ENCODE results near the gene VIT.

The VIT gene, protein sequence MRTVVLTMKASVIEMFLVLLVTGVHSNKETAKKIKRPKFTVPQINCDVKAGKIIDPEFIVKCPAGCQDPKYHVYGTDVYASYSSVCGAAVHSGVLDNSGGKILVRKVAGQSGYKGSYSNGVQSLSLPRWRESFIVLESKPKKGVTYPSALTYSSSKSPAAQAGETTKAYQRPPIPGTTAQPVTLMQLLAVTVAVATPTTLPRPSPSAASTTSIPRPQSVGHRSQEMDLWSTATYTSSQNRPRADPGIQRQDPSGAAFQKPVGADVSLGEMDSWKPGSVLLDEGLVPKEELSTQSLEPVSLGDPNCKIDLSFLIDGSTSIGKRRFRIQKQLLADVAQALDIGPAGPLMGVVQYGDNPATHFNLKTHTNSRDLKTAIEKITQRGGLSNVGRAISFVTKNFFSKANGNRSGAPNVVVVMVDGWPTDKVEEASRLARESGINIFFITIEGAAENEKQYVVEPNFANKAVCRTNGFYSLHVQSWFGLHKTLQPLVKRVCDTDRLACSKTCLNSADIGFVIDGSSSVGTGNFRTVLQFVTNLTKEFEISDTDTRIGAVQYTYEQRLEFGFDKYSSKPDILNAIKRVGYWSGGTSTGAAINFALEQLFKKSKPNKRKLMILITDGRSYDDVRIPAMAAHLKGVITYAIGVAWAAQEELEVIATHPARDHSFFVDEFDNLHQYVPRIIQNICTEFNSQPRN
- 0 to 0.04 reads per million in 2 donors for total RNA-seq

- DNase-seq: no peak
Measured at GRCh38 chr2:36696533-36696932, at the start of gene VIT. Gene VIT (plus strand): TSS chr2:36696707. CDS start chr2:36716371, 19,664 bp downstream.

DNA sequence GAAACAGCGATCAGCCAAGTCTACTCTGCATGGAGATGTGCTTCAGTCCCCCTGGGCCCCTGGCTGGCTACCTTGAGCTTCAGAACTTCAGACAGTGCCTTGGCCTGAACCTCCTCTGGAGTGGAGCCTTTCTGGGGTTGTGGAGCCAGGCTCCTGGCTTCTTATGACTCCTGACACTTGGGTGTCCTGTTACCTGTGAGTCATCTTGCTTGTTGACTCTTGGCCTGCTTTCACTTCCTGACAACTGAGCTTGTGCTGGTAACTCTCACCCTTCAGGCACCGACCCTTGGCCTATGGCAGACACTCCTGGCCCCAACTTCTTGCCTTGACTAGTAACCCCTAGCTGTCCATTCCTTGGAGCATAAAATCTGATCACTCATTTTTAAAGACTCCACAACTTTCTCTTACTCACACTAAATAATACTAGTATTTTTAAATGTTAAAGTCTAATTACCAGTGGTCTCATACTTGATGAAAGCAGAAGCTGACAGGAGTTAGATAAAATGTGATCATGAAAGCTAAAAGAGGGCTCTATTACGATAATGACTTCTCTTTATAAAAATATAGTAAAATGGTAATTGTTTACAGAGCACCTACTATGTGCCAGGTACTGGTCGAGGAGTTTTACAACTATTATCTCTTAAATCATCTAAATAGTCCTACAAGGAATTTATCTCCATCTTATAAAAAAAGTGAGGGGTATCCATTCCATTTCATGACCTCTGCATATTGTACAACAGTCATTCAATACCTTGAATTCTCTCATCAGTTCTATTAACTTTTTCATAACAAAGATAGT lies 46.3 kb upstream of the VIT start:
- DNase-seq: no peak

DNA sequence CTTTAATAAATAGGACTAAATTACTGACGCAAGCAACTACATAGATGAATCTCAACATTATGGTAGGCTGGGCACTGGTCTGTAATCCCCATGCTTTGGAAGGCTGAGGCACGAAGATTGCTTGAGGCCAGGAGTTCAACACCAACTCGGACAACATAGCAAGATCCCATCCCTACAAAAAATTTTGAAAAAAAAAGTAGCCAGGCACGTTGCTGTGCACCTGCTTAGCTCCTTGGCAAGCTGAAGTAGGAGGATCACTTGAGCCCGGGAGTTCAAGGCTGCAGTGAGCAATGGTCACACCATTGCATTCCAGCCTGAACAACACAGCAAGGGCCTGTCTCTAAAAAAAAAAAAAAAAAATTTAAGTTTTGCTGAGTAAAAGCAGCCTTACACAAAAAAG lies 43.4 kb upstream of the VIT start:
- no peak for DNase-seq

DNA sequence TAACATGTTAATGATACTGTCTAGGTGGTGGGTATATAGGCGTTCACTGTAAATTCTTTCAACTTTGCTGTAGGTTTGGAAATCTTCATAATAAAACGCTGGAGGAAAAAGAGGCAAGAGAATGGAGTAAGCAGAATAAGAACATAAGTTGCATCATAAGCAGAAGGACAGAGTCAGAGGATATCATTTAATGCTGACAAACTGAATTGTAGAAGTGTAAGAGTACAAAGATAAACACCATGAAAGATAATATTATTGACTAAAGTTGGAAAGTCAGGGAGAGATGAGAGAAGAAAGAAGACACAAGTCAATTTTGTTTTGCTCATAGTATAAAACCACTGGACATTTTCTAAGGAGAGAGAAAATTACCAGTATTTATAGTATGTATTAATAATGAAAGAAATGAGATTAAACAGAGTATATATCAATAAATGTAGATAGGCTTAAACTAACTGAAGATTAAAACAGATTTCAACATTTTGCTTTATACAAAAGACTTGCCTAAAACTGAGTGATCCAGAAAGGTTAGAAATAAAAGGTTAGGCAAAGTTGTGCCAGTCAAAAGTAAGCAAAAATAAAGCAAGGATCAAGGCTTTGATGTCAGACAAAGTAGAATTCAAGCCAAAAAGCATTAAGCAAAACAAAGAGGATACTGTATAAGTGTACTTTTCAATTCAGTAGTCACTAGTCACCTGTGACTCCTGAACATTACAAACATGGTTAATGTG lies 42.4 kb upstream of the VIT start:
- no peak for DNase-seq

- no peak for DNase-seq
Measured at GRCh38 chr2:36655453-36655852, 41.1 kb upstream of the VIT start.

DNA sequence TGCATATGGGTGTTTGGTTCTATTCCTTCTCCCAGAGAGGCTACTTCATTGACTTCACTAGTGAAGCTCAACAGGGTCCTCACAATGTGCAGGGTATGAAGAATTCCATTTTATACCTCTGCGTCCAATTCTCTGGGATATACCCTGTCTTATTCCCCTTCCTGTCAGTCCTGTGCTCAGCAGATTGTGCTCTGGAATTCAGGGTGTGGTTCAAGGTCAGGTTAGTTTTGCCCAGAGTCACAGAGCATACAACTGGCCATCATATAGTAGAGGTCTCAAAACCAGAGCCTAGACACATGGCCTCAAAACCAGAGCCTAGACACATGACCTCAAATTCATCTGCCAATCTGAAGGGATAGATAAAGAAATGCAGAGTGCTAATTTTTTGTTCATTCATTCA lies 38.8 kb upstream of the VIT start:
- DNase-seq: no peak

DNA sequence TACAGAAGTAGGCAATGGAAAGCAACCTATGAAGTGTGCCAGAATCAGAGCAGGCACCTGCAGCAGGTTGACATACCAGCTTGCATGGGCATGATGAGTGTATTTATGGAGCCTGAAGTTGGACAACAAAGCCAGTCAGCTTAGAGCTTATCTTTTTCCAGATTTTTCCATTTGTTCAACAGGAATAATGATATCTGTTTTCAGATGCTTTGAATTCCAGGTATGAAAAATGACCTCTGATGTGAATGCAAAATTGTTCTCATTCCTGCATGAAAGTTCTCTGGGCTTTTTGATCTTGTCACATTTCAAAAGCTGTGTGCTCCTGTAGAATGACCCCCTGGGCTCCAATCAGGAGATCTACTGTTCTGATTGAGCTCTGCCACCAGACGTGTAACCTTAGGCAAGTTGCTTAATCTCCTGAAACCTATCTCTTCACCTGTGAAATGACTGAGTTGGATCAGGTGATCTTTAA lies 38.2 kb upstream of the VIT start:
- DNase-seq: no peak

DNA sequence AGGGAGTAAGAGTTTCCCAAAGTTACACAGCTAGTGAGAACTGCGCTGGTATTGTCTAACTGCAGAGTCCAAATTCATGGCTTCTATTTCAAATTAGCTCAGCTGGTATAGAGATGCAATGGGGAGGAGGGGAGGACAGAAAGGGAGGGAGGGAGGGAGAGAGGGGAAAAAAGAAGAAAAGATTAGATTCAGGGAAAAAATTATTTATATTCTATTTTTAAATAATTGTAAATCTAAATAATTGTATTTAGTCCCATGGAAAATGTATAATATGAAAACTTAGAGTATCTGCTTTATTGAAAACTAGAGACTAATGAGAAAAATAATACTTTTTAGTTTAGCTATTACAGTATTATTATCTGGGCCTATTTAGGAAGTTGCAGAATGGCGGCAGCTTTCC lies 37.3 kb upstream of the VIT start:
- no peak for DNase-seq

DNA sequence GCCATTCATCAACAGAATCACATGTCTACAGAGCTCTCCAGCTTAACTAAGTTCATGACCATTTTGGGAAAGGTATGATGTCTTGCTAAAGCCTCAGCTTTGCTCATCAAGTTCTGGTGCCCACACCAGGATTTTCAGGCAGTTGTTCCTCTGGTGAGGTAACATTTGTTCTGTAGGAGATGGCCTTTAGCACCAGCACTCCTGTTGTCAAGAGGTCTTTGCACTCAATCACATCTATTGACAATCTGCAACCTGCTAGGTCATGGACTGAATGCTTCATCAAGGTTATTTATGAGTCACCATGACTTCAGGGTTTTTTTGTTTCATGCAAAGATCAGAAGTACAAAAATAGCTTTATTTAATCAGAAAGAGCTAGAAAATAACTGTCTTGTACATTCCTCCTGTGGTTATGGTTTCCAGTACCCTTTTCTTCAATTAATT lies 36.6 kb upstream of the VIT start:
- DNase-seq: no peak

DNA sequence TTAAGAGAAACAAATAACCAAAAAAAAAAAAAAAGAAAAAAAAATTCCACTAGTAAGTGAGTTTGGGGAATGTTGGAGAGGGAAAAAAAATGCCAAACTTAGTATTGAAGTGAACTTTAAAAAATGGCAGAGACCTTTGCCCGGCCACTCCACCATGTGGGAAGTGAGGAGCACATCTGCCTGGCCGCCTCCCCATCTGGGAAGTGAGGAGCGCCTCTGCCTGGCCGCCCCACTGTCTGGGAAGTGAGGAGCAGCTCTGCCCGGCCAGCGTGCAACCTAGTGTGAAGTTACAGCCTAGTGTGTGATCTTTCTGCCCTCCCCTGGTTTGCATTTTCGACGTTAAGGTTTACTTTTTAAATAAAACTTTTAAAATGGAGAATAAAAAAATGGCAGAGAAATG lies 33.9 kb upstream of the VIT start:
- DNase-seq: no peak

DNA sequence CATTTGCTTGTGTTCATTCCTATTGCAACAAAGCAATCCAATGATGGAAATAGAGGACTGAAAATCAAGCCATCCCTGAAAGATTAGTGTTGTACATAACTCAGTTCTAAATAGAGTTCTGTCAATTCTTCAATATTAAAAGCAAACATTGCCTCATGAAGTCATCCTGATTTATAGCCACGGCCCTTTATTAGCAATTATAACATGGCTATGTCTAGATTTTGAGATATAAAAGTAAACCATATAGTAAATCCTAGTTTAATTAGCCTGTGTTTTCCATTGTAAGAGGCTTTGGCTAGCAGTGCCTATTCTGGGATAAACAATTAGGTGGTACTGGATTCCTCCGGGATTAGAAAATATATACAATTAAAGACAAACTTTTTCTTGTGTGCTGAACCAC lies 33.2 kb upstream of the VIT start:
- DNase-seq: no peak

DNA sequence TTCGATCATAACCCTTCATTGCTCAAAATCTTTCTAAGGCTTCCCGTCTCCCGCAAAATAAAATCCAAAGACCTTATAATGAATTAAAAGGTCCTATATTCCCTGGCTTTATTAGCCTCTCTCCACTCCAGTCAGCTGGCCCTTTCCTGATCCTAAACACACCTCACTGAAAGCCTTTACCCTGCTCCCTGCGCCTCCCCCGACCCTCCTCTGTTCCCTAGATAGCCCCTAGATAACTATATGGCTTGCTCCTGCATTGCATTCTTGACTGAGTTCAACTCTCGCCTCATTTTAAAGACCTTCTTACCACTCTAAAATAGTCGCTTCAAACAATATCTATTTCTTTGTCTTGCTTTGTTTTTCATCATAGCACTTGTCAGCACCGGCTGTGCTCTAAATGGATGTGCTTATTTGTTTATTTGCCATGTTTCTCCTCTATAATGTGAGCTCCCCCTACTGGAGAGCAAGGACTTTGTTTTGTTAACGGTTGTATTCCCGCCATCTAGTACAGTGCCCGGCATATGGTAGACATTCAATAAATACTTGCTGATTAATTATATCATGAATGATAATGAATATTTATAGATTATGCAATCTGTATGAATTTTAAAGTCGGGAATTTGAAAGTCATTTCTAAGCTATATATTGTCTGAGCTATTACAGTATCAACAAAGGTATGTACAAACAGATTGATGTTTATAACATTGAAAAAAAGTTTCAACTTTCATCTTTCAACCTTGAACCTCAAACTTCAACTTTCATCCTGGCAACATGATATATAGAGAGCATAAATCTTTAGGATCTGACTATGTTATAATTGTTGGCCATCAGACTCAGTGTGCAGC lies 32.4 kb upstream of the VIT start:
- DNase-seq: no peak

- DNase-seq: no peak
Measured at GRCh38 chr2:36664696-36665076, 31.8 kb upstream of the VIT start.

- no peak for DNase-seq
Measured at GRCh38 chr2:36667931-36668330, 28.6 kb upstream of the VIT start.

GRCh38 chr2:36670881-36671595 lies 25.5 kb upstream of the VIT start:
- DNase-seq: no peak

DNA sequence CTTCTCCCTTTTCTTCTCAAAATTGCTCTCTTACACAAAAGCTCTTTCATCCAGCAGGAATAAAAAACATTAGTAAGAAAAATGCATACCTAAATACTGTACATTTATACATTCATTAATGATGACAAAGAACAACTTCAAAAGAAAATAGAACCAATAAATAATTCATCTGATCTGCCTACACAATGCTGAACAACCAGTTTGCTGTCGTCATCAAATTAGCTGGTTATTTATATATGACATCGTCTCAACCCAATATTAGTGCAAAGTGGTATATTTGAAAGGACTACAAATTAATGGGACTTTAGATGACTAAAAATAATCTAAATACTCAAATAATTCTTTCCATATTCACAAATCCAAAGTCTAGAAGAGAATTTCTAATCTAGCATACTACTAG lies 24.8 kb upstream of the VIT start:
- no peak for DNase-seq

DNA sequence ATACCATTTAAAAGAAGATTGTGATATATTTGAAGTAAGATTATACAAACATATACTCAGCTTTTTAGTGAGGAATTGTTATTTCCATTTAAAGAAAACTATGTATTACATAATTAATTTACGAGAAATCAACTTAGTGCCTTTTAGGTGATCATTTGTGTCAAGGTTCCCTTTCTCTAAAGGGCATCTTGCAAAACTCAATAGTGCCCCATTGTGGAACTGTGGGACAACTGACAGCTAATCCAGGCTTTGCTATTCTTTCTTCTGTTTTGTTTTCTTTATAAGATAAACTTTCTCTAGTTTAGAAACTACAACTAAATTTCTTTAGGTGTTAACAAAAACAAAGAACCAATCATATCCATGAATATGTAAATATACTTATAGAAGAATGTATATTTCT lies 24.3 kb upstream of the VIT start:
- no peak for DNase-seq

DNA sequence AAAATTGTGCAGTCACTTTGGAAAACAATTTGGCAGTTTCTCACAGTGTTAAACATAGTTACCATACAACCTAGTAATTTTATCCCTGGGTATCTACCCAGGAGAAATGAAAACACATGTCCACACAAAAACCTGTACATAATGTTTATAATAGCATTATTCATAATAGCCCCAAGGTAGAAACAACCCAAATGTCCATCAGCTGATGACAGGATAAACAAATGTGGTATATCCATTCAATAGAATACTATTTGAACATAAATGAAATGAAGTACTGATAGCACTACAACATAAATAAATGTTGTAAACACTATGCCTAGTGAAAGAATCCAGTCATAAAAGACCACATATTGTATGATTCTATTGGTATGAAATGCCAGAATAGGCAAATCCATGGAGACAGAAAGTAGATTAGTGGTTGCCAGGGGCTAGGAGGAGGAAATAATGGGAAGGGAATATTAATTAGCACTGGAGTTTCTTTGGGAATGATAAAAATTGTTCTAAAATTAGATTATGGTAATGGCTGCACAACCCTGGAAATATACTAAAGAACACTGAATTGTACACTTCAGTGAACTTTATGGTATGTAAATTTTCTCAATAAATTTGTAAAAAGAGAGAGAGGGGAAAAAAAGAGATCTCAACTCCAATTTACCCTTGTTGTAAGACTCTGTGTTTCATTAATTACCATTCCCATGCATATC lies 20.8 kb upstream of the VIT start:
- no peak for DNase-seq

- DNase-seq: no peak
Measured at GRCh38 chr2:36676364-36676763, 20.1 kb upstream of the VIT start.

DNA sequence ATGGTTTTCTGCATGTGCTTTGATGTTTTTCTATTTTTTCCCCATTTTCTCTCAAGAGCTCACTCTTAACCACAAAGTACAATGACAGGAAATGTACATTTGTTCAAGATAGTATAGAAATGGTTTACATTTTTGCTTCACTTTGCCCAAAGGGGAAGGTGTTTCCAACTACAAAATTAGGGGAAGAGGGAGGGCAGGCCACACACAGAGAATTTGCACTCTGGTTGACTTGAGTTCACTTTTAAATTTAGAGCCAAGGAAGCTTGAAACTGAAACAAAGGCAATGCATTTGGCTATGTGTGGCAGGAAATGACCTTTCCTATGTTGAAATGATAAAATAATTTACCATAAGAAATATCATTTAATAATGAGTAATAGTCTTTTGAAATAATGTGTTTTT lies 19.1 kb upstream of the VIT start:
- DNase-seq: no peak

All from activated gamma-delta T cell (primary cell).